Measurements from ENCODE around the gene WDR73. TPM values are rescaled to one million over a fixed set of nuclear protein-coding genes. Genes with fewer than 3 reads are reported as not detected.

The WDR73 gene
- total RNA-seq, 4 donors from 2014 or later = 17.0 to 53.6 (median 29.8) TPM

DNA sequence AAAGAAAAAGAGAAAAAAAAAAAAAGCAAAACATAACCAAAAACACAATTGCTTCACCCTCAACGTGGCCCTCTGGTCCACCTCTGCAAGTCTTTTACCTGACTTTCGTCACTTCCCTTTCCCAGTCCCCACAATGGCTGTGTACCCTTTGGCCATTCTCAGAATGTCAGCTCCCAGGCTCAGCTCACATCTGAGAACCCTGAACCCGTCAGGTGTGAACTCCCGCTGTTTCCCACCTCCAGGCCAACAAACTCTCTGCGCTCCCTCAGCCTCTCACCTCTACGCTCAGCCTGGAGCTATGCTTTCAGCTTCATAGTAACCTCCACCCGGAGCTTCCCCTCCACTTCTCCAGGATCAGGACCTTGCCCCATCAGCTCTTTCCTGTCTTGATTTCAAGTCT, 29.7 kb downstream of the WDR73 start:
- H3K4me3 ChIP-seq = no peak overlapping the region
- H3K4me1 ChIP-seq = no peaks in the 10 kb centered on the region
- peaks cover 0 to 16% (median 12%) of the 10 kb centered on the region in 4 donors for H3K9me3 ChIP-seq
- no peak for DNase-seq
- H3K27ac ChIP-seq = no peak overlapping the region
- no peaks in the 10 kb centered on the region for H3K27me3 ChIP-seq
- peaks cover 0 to 28% (median 0%) of the 10 kb centered on the region in 3 donors for H3K36me3 ChIP-seq
- TF ChIP-seq POLR2A (IDR thresholded peaks at IDR 0.05) = no peak
- TF ChIP-seq, protein P1, sequence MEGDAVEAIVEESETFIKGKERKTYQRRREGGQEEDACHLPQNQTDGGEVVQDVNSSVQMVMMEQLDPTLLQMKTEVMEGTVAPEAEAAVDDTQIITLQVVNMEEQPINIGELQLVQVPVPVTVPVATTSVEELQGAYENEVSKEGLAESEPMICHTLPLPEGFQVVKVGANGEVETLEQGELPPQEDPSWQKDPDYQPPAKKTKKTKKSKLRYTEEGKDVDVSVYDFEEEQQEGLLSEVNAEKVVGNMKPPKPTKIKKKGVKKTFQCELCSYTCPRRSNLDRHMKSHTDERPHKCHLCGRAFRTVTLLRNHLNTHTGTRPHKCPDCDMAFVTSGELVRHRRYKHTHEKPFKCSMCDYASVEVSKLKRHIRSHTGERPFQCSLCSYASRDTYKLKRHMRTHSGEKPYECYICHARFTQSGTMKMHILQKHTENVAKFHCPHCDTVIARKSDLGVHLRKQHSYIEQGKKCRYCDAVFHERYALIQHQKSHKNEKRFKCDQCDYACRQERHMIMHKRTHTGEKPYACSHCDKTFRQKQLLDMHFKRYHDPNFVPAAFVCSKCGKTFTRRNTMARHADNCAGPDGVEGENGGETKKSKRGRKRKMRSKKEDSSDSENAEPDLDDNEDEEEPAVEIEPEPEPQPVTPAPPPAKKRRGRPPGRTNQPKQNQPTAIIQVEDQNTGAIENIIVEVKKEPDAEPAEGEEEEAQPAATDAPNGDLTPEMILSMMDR (IDR thresholded peaks at IDR 0.05) = no peak

- no peak for DNase-seq
- no peak overlapping the region for H3K4me3 ChIP-seq
- peaks cover 0 to 16% (median 12%) of the 10 kb centered on the region in 4 donors for H3K9me3 ChIP-seq
- no peak for TF ChIP-seq POLR2A (IDR thresholded peaks at IDR 0.05)
- TF ChIP-seq, protein P1 (IDR thresholded peaks at IDR 0.05) = no peak
- peaks cover 0 to 28% (median 0%) of the 10 kb centered on the region in 3 donors for H3K36me3 ChIP-seq
- H3K27me3 ChIP-seq = no peaks in the 10 kb centered on the region
- no peak overlapping the region for H3K27ac ChIP-seq
- H3K4me1 ChIP-seq = no peaks in the 10 kb centered on the region
Measured at GRCh38 chr15:84621358-84621979, 32.6 kb downstream of the WDR73 start.

GRCh38 chr15:84620626-84621025, 33.5 kb downstream of the WDR73 start:
- peaks cover 0 to 23% (median 0%) of the 10 kb centered on the region in 3 donors for H3K36me3 ChIP-seq
- no peak for TF ChIP-seq POLR2A (IDR thresholded peaks at IDR 0.05)
- TF ChIP-seq, protein P1 (IDR thresholded peaks at IDR 0.05) = no peak
- no peaks in the 10 kb centered on the region for H3K4me1 ChIP-seq
- no peak overlapping the region for H3K27ac ChIP-seq
- no peak for DNase-seq
- H3K4me3 ChIP-seq = no peak overlapping the region
- peaks cover 0 to 16% (median 12%) of the 10 kb centered on the region in 4 donors for H3K9me3 ChIP-seq
- no peaks in the 10 kb centered on the region for H3K27me3 ChIP-seq

GRCh38 chr15:84616235-84616634, 37.8 kb downstream of the WDR73 start:
- no peak overlapping the region for H3K27ac ChIP-seq
- peaks cover 0 to 7% (median 6%) of the 10 kb centered on the region in 4 donors for H3K9me3 ChIP-seq
- H3K27me3 ChIP-seq = no peaks in the 10 kb centered on the region
- no peak for DNase-seq
- H3K4me3 ChIP-seq = no peak overlapping the region
- H3K4me1 ChIP-seq = no peaks in the 10 kb centered on the region
- H3K36me3 ChIP-seq = peaks cover 0 to 8% (median 0%) of the 10 kb centered on the region in 3 donors
- TF ChIP-seq POLR2A (IDR thresholded peaks at IDR 0.05) = no peak
- TF ChIP-seq, protein P1 (IDR thresholded peaks at IDR 0.05) = no peak

DNA sequence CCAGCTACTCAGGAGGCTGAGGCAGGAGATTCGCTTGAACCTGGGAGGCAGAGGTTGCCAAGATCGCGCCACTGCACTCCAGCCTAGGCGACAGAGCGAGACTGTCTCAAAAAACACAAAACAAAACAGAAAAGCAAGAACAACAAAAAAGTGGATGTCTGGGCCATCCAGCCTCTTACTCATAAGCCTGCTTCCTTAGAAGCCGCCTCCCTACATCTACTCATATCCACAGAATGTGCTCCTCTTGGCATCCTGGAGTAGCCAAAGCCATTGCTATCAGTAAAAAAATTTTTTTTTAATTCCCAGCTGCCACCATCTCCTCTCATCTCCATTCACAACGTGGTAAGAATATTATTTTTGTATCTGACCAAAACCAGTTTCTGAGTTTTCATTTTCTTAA, 42.5 kb downstream of the WDR73 start:
- Histone ChIP-seq H3K27ac (no peak overlapping the region), H3K36me3 (peaks cover 0 to under 1% (median 0%) of the 10 kb centered on the region in 3 donors), H3K27me3 (no peaks in the 10 kb centered on the region), H3K4me3 (no peak overlapping the region), H3K4me1 (peaks cover 0 to 9% (median 0%) of the 10 kb centered on the region in 4 donors), H3K9me3 (no peaks in the 10 kb centered on the region)
- TF ChIP-seq, protein P1 (IDR thresholded peaks at IDR 0.05) = no peak
- TF ChIP-seq POLR2A (IDR thresholded peaks at IDR 0.05) = no peak
- DNase-seq = no peak

All from Peyer's patch (tissue), 4 donors.